ENCODE results near the gene SYT17.
A peak's percentile ranks its signal among the peaks of the same experiment; 100 is the strongest.

SYT17 gene

GRCh38 chr16:19219836-19220235, 51.8 kb downstream of the SYT17 start:
- Histone ChIP-seq H3K9me3 (ENCODE audit: control insufficient read depth, low read length) (no peaks in the 10 kb centered on the region), H3K79me2 (no peaks in the 10 kb centered on the region), H3K9ac (no peak overlapping the region), H3K4me1 (peaks cover 19% of the 10 kb centered on the region), H3K4me2 (ENCODE audit: low read length) (peak overlapping the region; percentile 9), H3K27ac (no peak overlapping the region), H2AFZ (no peak overlapping the region), H3K36me3 (ENCODE audit: control insufficient read depth, insufficient read depth, low read length) (no peaks in the 10 kb centered on the region), H3K27me3 (ENCODE audit: control insufficient read depth, insufficient read depth, low read length) (no peaks in the 10 kb centered on the region), H3K4me3 (ENCODE audit: low read depth, low read length) (no peak overlapping the region)
- no peak for TF ChIP-seq CTCF (IDR thresholded peaks at IDR 0.05)

- Histone ChIP-seq H3K9me3 (ENCODE audit: control insufficient read depth, low read length) (no peaks in the 10 kb centered on the region), H3K36me3 (ENCODE audit: control insufficient read depth, insufficient read depth, low read length) (no peaks in the 10 kb centered on the region), H3K4me1 (peaks cover 6% of the 10 kb centered on the region), H3K79me2 (no peaks in the 10 kb centered on the region), H3K27me3 (ENCODE audit: control insufficient read depth, insufficient read depth, low read length) (no peaks in the 10 kb centered on the region), H3K4me2 (ENCODE audit: low read length) (no peak overlapping the region), H3K27ac (no peak overlapping the region), H3K9ac (no peak overlapping the region), H3K4me3 (ENCODE audit: low read depth, low read length) (no peak overlapping the region), H2AFZ (no peak overlapping the region)
- peak; percentile 48 for TF ChIP-seq CTCF (IDR thresholded peaks at IDR 0.05)
These were observed 55.5 kb downstream of the SYT17 start for GRCh38 chr16:19223235-19224170.

GRCh38 chr16:19225651-19226050, 57.6 kb downstream of the SYT17 start:
- Histone ChIP-seq H2AFZ (no peak overlapping the region), H3K4me2 (ENCODE audit: low read length) (no peak overlapping the region), H3K27me3 (ENCODE audit: control insufficient read depth, insufficient read depth, low read length) (no peaks in the 10 kb centered on the region), H3K9ac (no peak overlapping the region), H3K4me3 (ENCODE audit: low read depth, low read length) (no peak overlapping the region), H3K9me3 (ENCODE audit: control insufficient read depth, low read length) (no peaks in the 10 kb centered on the region), H3K4me1 (peaks cover 3% of the 10 kb centered on the region), H3K79me2 (no peaks in the 10 kb centered on the region), H3K27ac (no peak overlapping the region), H3K36me3 (ENCODE audit: control insufficient read depth, insufficient read depth, low read length) (no peaks in the 10 kb centered on the region)
- TF ChIP-seq CTCF (IDR thresholded peaks at IDR 0.05), result no peak

GRCh38 chr16:19227643-19228042, 59.6 kb downstream of the SYT17 start:
- no peaks in the 10 kb centered on the region for H3K36me3 ChIP-seq (ENCODE audit: control insufficient read depth, insufficient read depth, low read length)
- H3K79me2 ChIP-seq, result no peaks in the 10 kb centered on the region
- H3K27ac ChIP-seq, result no peak overlapping the region
- no peak for TF ChIP-seq CTCF (IDR thresholded peaks at IDR 0.05)
- H2AFZ ChIP-seq, result no peak overlapping the region
- no peaks in the 10 kb centered on the region for H3K27me3 ChIP-seq (ENCODE audit: control insufficient read depth, insufficient read depth, low read length)
- H3K4me2 ChIP-seq (ENCODE audit: low read length), result no peak overlapping the region
- H3K4me1 ChIP-seq, result no peaks in the 10 kb centered on the region
- no peak overlapping the region for H3K9ac ChIP-seq
- no peaks in the 10 kb centered on the region for H3K9me3 ChIP-seq (ENCODE audit: control insufficient read depth, low read length)
- H3K4me3 ChIP-seq (ENCODE audit: low read depth, low read length), result no peak overlapping the region

GRCh38 chr16:19228052-19228451, 60.0 kb downstream of the SYT17 start:
- no peak overlapping the region for H2AFZ ChIP-seq
- H3K9me3 ChIP-seq (ENCODE audit: control insufficient read depth, low read length), result no peaks in the 10 kb centered on the region
- H3K9ac ChIP-seq, result no peak overlapping the region
- H3K4me1 ChIP-seq, result no peaks in the 10 kb centered on the region
- no peaks in the 10 kb centered on the region for H3K27me3 ChIP-seq (ENCODE audit: control insufficient read depth, insufficient read depth, low read length)
- no peak overlapping the region for H3K4me3 ChIP-seq (ENCODE audit: low read depth, low read length)
- H3K4me2 ChIP-seq (ENCODE audit: low read length), result no peak overlapping the region
- H3K27ac ChIP-seq, result no peak overlapping the region
- H3K79me2 ChIP-seq, result no peaks in the 10 kb centered on the region
- no peak for TF ChIP-seq CTCF (IDR thresholded peaks at IDR 0.05)
- no peaks in the 10 kb centered on the region for H3K36me3 ChIP-seq (ENCODE audit: control insufficient read depth, insufficient read depth, low read length)

Data from parathyroid adenoma (tissue), 2 donors.